Glomerular endothelial cell (primary cell): Measurements from ENCODE around the gene TCEANC2. TPM values are rescaled to one million over a fixed set of nuclear protein-coding genes. Genes with fewer than 3 reads are reported as not detected.
A peak's percentile ranks its signal among the peaks of the same experiment; 100 is the strongest.

Experiments used
- DNase-seq: peaks from one replicate; pipeline ENCODE4 v3.0.0-alpha.2; 2011; ENCODE audit warnings: low read depth, low spot score; ENCODE audit errors: extremely low read depth
- total RNA-seq: library from RNA; depleted of rRNA; stranded (reverse); fragments of >200 nt; gene quantifications from 2 replicates; pipeline ENCODE4 v1.2.3, GENCODE V29; 2015

TCEANC2 gene
- total RNA-seq, 1 donor from 2014 or later = 3.7 TPM

GRCh38 chr1:54110996-54111395 lies 57.6 kb downstream of the TCEANC2 start:
- no peak for DNase-seq

GRCh38 chr1:54111624-54112023 lies 58.2 kb downstream of the TCEANC2 start:
- DNase-seq = no peak

GRCh38 chr1:54112027-54112426 lies 58.6 kb downstream of the TCEANC2 start:
- DNase-seq = no peak

GRCh38 chr1:54112705-54113368 lies 59.4 kb downstream of the TCEANC2 start:
- DNase-seq = no peak

GRCh38 chr1:54114001-54114400 lies 60.6 kb downstream of the TCEANC2 start:
- DNase-seq = no peak

GRCh38 chr1:54114955-54115354 lies 61.5 kb downstream of the TCEANC2 start:
- DNase-seq = no peak

GRCh38 chr1:54115520-54115919 lies 62.1 kb downstream of the TCEANC2 start:
- no peak for DNase-seq

GRCh38 chr1:54117815-54118563 lies 64.6 kb downstream of the TCEANC2 start:
- no peak for DNase-seq

- no peak for DNase-seq
Measured at GRCh38 chr1:54118704-54119103, 65.3 kb downstream of the TCEANC2 start.

GRCh38 chr1:54120018-54120697 lies 66.8 kb downstream of the TCEANC2 start:
- no peak for DNase-seq

- DNase-seq = no peak
Measured at GRCh38 chr1:54120698-54121481, 67.5 kb downstream of the TCEANC2 start.

GRCh38 chr1:54121482-54122134 lies 68.2 kb downstream of the TCEANC2 start:
- peak; percentile 25 for DNase-seq

GRCh38 chr1:54122135-54122751 lies 68.8 kb downstream of the TCEANC2 start:
- DNase-seq = no peak

GRCh38 chr1:54122992-54123391 lies 69.6 kb downstream of the TCEANC2 start:
- no peak for DNase-seq

GRCh38 chr1:54124472-54124871 lies 71.1 kb downstream of the TCEANC2 start:
- no peak for DNase-seq

- no peak for DNase-seq
Measured at GRCh38 chr1:54124906-54125305, 71.5 kb downstream of the TCEANC2 start.

GRCh38 chr1:54125386-54126070 lies 72.1 kb downstream of the TCEANC2 start:
- DNase-seq = no peak

- DNase-seq = no peak
Measured at GRCh38 chr1:54126271-54126815, 72.9 kb downstream of the TCEANC2 start.
